H9 (cell line): ENCODE data around the gene ELFN1. TPM values are rescaled to one million over a fixed set of nuclear protein-coding genes. Genes with fewer than 3 reads are reported as not detected.
A peak's percentile ranks its signal among the peaks of the same experiment; 100 is the strongest.

ENCODE experiments used
- DNase-seq: peaks from one replicate; pipeline ENCODE4 v3.0.0-alpha.2; 2017
- H2AFZ ChIP-seq: one replicate; pipeline ENCODE4 v1.6.1; 2013; ENCODE audit warnings: mild to moderate bottlenecking, low read length, control low read depth, moderate library complexity
- H2AK5ac ChIP-seq: 2 replicates; pipeline ENCODE4 v1.6.1; 2013; ENCODE audit warnings: low read length, control low read depth, mixed read lengths; ENCODE audit not compliant: insufficient read length
- H2BK120ac ChIP-seq: one replicate; pipeline ENCODE4 v1.6.1; 2013; ENCODE audit warnings: low read depth, mild to moderate bottlenecking, low read length, control low read depth, inconsistent platforms; ENCODE audit not compliant: poor library complexity, severe bottlenecking
- H2BK12ac ChIP-seq: 2 replicates; pipeline ENCODE4 v1.6.1; 2013; ENCODE audit warnings: low read length, control low read depth, mixed read lengths, low read depth; ENCODE audit not compliant: insufficient read length
- H2BK15ac ChIP-seq: 2 replicates; pipeline ENCODE4 v1.6.1; 2013; ENCODE audit warnings: low read depth, low read length, control low read depth
- H2BK20ac ChIP-seq: one replicate; pipeline ENCODE4 v1.6.1; 2013; ENCODE audit warnings: low read depth, mild to moderate bottlenecking, low read length, control low read depth, inconsistent platforms; ENCODE audit not compliant: poor library complexity, severe bottlenecking
- H2BK5ac ChIP-seq: 2 replicates; pipeline ENCODE4 v1.6.1; 2013; ENCODE audit warnings: low read length, control low read depth, mixed read lengths; ENCODE audit not compliant: insufficient read length
- H3K14ac ChIP-seq: 2 replicates; pipeline ENCODE4 v1.6.1; 2013; ENCODE audit warnings: low read length, control low read depth; ENCODE audit not compliant: insufficient read depth
- H3K18ac ChIP-seq: 2 replicates; pipeline ENCODE4 v1.6.1; 2013; ENCODE audit warnings: low read depth, mild to moderate bottlenecking, mixed read lengths, low read length, control low read depth; ENCODE audit not compliant: insufficient read length
- H3K23ac ChIP-seq: 2 replicates; pipeline ENCODE4 v1.6.1; 2013; ENCODE audit warnings: low read length, control low read depth, mixed read lengths, low read depth; ENCODE audit not compliant: insufficient read length
- H3K23me2 ChIP-seq: 2 replicates; pipeline ENCODE4 v1.6.1; 2013; ENCODE audit warnings: low read depth, mild to moderate bottlenecking, mixed read lengths, low read length, control low read depth; ENCODE audit not compliant: insufficient read length, poor library complexity, severe bottlenecking
- H3K27ac ChIP-seq: 2 replicates; pipeline ENCODE4 v1.5.1; 2013; ENCODE audit warnings: low read length, control low read depth, mixed read lengths, low read depth; ENCODE audit not compliant: insufficient read length
- H3K27me3 ChIP-seq: 2 replicates; pipeline ENCODE4 v1.6.1; 2013; ENCODE audit warnings: low read length, control low read depth, inconsistent platforms; ENCODE audit not compliant: insufficient read depth
- H3K4ac ChIP-seq: 2 replicates; pipeline ENCODE4 v1.6.1; 2013; ENCODE audit warnings: low read depth, mild to moderate bottlenecking, control low read depth, inconsistent platforms, low read length, moderate library complexity
- H3K4me1 ChIP-seq: 2 replicates; pipeline ENCODE4 v1.6.1; 2013; ENCODE audit warnings: low read length, control low read depth, inconsistent platforms; ENCODE audit not compliant: insufficient read depth
- H3K4me2 ChIP-seq: 2 replicates; pipeline ENCODE4 v1.6.1; 2013; ENCODE audit warnings: low read length, control low read depth, mixed read lengths; ENCODE audit not compliant: insufficient read length, insufficient read depth
- H3K56ac ChIP-seq: 2 replicates; pipeline ENCODE4 v1.6.1; 2013; ENCODE audit warnings: low read depth, mild to moderate bottlenecking, mixed read lengths, low read length, control low read depth; ENCODE audit not compliant: insufficient read length
- H3K79me1 ChIP-seq: 2 replicates; pipeline ENCODE4 v1.6.1; 2013; ENCODE audit warnings: low read depth, mild to moderate bottlenecking, moderate library complexity, low read length, control low read depth, inconsistent platforms; ENCODE audit not compliant: insufficient read depth, poor library complexity, severe bottlenecking
- H3K79me2 ChIP-seq: 2 replicates; pipeline ENCODE4 v1.6.1; 2013; ENCODE audit warnings: low read length, control low read depth, inconsistent platforms; ENCODE audit not compliant: insufficient read depth
- H3K9ac ChIP-seq: 2 replicates; pipeline ENCODE4 v1.6.1; 2013; ENCODE audit warnings: low read length, control low read depth, mixed read lengths; ENCODE audit not compliant: insufficient read length; ENCODE audit errors: extremely low read depth
- H3K9me3 ChIP-seq: one replicate; pipeline ENCODE4 v1.6.1; 2013; ENCODE audit warnings: low read depth, low read length, inconsistent platforms; ENCODE audit not compliant: control insufficient read depth
- H3T11ph ChIP-seq: one replicate; pipeline ENCODE4 v1.6.1; 2013; ENCODE audit warnings: mild to moderate bottlenecking, low read length, control low read depth, inconsistent platforms
- H4K20me1 ChIP-seq: one replicate; pipeline ENCODE4 v1.6.1; 2013; ENCODE audit not compliant: control insufficient read depth, insufficient read length, insufficient read depth
- H4K5ac ChIP-seq: 2 replicates; pipeline ENCODE4 v1.6.1; 2013; ENCODE audit warnings: low read depth, mild to moderate bottlenecking, mixed read lengths, low read length, control low read depth; ENCODE audit not compliant: insufficient read length
- H4K8ac ChIP-seq: replicated peaks from 2 replicates; pipeline ENCODE4 v1.6.1; 2013; ENCODE audit warnings: low read length, control low read depth, mixed read lengths, low read depth; ENCODE audit not compliant: insufficient read length
- H4K91ac ChIP-seq: 2 replicates; pipeline ENCODE4 v1.6.1; 2013; ENCODE audit warnings: low read depth, mild to moderate bottlenecking, moderate library complexity, mixed read lengths, low read length, control low read depth; ENCODE audit not compliant: insufficient read length
- H3K27ac Mint-ChIP-seq, 3 experiments: 2 replicates in 2 of 3; 3 replicates in 1 of 3; pipeline ENCODE4 v1.8.0; 2020 to 2021; ENCODE audit warnings: mixed read lengths in 3 of 3, mild to moderate bottlenecking in 1 of 3, moderate library complexity in 1 of 3
- H3K27me3 Mint-ChIP-seq: 2 replicates; pipeline ENCODE4 v1.8.0; 2021; ENCODE audit warnings: low read depth, mild to moderate bottlenecking, moderate library complexity, mixed read lengths
- H3K36me3 Mint-ChIP-seq, 3 experiments: 2 replicates in 2 of 3; 3 replicates in 1 of 3; pipeline ENCODE4 v1.8.0; 2020 to 2021; ENCODE audit warnings: low read depth in 3 of 3, mixed read lengths in 3 of 3; ENCODE audit not compliant: insufficient read depth in 1 of 3
- H3K4me1 Mint-ChIP-seq, 2 experiments: 2 replicates each; pipeline ENCODE4 v1.8.0; 2020; ENCODE audit warnings: mixed read lengths in 2 of 2
- H3K4me3 Mint-ChIP-seq, 2 experiments: 2 replicates in 1 of 2; 3 replicates in 1 of 2; pipeline ENCODE4 v1.8.0; 2020 to 2021; ENCODE audit warnings: mild to moderate bottlenecking in 2 of 2, mixed read lengths in 2 of 2, moderate library complexity in 1 of 2
- H3K9me3 Mint-ChIP-seq, 2 experiments: 2 replicates in 1 of 2; 3 replicates in 1 of 2; pipeline ENCODE4 v1.8.0; 2020; ENCODE audit warnings: mild to moderate bottlenecking in 2 of 2, mixed read lengths in 2 of 2, moderate library complexity in 1 of 2
- WGBS: extraction: QIAGEN DNeasy Blood & Tissue Kit; methylation state at CpG from one replicate; pipeline ENCODE4 v1.1.7; 2013; ENCODE audit warnings: missing lambda C conversion rate, low lambda C conversion rate, mixed read lengths; ENCODE audit not compliant: insufficient read length; ENCODE audit errors: extremely low coverage; 5-methylcytosine and 5-hydroxymethylcytosine counted together
- total RNA-seq: library from RNA; stranded (reverse); gene quantifications from 2 replicates; pipeline ENCODE4 v1.2.1, GENCODE V29; 2021
- TF ChIP-seq, protein P1 (sequence below): fragments of 200-600 bp; sonication (generic); conservative IDR thresholded peaks from 3 replicates; pipeline ENCODE4 v1.8.0; 2021; ENCODE audit warnings: antibody characterized with exemption, mild to moderate bottlenecking

Gene ELFN1
- total RNA-seq, 1 experiment from 2014 or later, result 3.7 TPM

DNA sequence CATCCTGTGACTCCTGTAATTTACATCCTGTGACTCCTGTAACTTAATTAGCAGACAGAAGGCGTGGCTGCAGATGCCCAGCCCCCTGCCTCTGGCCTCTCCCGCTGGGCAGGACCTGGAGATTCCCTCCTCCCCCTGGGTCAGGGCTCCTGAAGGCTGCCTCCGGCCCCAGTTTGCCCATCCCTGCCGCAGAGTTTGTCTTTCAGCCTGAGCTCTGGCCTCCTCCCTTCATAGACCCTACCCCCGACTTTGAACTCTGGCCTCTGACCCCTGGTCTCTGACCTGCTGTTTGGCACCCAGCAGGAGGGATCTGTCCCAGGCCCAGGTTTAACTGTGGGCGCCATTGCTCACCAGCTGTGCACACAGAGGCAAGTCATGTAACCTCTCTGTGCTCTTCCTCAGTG lies 45.6 kb downstream of the ELFN1 start:
- Histone ChIP-seq H2BK15ac (no peak overlapping the region), H3T11ph (no peak overlapping the region), H3K4me1 (peaks cover 8% of the 10 kb centered on the region; the same call in 1 of the 2 replicates), H2AFZ (no peak overlapping the region), H3K27me3 (no peaks in the 10 kb centered on the region), H4K20me1 (peaks cover 3% of the 10 kb centered on the region), H4K5ac (no peak overlapping the region), H3K9ac (no peak overlapping the region), H3K79me1 (no peaks in the 10 kb centered on the region), H2BK20ac (no peak overlapping the region), H2BK120ac (no peak overlapping the region), H3K23me2 (no peaks in the 10 kb centered on the region), H3K27ac (no peak overlapping the region), H2BK5ac (no peak overlapping the region), H3K23ac (no peak overlapping the region), H2AK5ac (no peak overlapping the region), H3K14ac (no peak overlapping the region), H2BK12ac (no peak overlapping the region), H4K8ac (no peak overlapping the region), H3K4ac (no peak overlapping the region), H3K56ac (no peak overlapping the region), H4K91ac (no peak overlapping the region), H3K18ac (no peak overlapping the region), H3K9me3 (no peaks in the 10 kb centered on the region), H3K79me2 (no peaks in the 10 kb centered on the region), H3K4me2 (no peak overlapping the region)
- DNase-seq, result peak; percentile 66
- TF ChIP-seq, protein P1, sequence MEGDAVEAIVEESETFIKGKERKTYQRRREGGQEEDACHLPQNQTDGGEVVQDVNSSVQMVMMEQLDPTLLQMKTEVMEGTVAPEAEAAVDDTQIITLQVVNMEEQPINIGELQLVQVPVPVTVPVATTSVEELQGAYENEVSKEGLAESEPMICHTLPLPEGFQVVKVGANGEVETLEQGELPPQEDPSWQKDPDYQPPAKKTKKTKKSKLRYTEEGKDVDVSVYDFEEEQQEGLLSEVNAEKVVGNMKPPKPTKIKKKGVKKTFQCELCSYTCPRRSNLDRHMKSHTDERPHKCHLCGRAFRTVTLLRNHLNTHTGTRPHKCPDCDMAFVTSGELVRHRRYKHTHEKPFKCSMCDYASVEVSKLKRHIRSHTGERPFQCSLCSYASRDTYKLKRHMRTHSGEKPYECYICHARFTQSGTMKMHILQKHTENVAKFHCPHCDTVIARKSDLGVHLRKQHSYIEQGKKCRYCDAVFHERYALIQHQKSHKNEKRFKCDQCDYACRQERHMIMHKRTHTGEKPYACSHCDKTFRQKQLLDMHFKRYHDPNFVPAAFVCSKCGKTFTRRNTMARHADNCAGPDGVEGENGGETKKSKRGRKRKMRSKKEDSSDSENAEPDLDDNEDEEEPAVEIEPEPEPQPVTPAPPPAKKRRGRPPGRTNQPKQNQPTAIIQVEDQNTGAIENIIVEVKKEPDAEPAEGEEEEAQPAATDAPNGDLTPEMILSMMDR, result no peak
- peaks cover 4% of the 10 kb centered on the region for H3K27me3 Mint-ChIP-seq
- no peaks in the 10 kb centered on the region for H3K36me3 Mint-ChIP-seq
- H3K4me1 Mint-ChIP-seq, result peaks cover 30 to 57% of the 10 kb centered on the region in 2 experiments
- H3K27ac Mint-ChIP-seq, result no peak overlapping the region; a peak in 1 of 7 replicates
- WGBS, result no CpG with 5 or more reads among the region's 6 CpGs
- H3K4me3 Mint-ChIP-seq, result peak overlapping the region in 1 of 2 experiments; percentile 40; a peak in 2 of 5 replicates
- H3K9me3 Mint-ChIP-seq, result no peaks in the 10 kb centered on the region
